ENCODE measurements around the gene C4orf51. TPM values are rescaled to one million over a fixed set of nuclear protein-coding genes. Genes with fewer than 3 reads are reported as not detected.

The C4orf51 gene
- total RNA-seq, 1 donor from 2014 or later, result not detected

DNA sequence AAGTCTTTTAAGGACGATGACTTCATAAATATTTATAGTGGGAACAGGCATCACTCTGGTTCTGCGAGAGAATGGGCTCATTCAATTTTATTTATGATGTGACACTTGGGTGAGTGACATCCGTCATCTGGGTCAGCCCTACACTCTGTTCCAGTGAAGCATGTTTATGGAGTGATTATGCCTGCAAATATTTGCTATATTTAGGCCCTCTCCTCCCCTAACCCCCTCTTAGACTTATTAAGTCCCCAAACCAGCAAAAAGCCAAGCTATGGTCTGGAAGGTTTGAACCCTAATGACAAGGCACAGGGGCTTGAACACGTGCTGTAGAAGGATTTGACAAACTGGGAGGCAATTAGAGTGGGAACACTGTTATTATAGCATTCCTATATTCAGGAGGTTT lies 55.9 kb downstream of the C4orf51 start:
- no peaks in the 10 kb centered on the region for H3K36me3 Mint-ChIP-seq (ENCODE audit: low read depth)
- no peaks in the 10 kb centered on the region for H3K27me3 Mint-ChIP-seq (ENCODE audit: low read depth)
- no peak overlapping the region for H3K27ac Mint-ChIP-seq
- no peak for DNase-seq (ENCODE audit: low spot score)
- H3K9me3 Mint-ChIP-seq, result no peaks in the 10 kb centered on the region
- intact Hi-C loops (cut with micrococcal nuclease), result no loop called here
- no peak overlapping the region for H3K4me3 Mint-ChIP-seq (ENCODE audit: low read depth)
- peaks cover 17% of the 10 kb centered on the region for H3K4me1 Mint-ChIP-seq (ENCODE audit: low read depth)

DNA sequence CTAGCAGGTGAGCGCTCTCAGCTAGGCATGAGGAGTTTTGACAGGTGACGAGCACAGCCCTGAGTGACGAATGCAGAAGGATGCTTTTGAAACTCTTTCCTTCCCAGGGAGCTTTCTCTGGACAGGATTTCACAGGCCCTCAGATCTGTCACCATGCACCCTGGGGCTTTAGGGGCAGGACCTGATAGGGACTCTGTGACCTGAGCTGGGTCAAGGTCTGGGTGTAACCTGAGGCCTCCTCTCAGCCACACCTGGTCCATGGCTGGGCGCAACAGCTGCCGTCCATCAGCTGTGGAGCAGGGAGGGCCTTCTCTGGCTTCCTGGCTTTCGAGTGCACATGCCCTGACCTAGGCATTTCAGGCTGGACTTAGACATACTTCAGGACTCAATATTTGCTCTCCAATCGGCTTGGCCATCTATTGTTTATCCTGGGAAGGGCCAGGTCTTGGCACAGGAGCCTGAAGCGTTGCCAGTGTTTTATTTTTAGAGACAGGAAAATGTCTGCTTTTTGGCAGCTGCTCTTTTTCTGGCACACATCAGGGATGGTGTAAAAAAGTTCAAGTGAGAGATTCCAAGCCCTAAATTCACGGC lies 56.4 kb downstream of the C4orf51 start:
- no peak overlapping the region for H3K4me3 Mint-ChIP-seq (ENCODE audit: low read depth)
- intact Hi-C loops (cut with micrococcal nuclease), result no loop called here
- DNase-seq (ENCODE audit: low spot score), result no peak
- H3K9me3 Mint-ChIP-seq, result no peaks in the 10 kb centered on the region
- H3K27ac Mint-ChIP-seq, result no peak overlapping the region
- H3K36me3 Mint-ChIP-seq (ENCODE audit: low read depth), result no peaks in the 10 kb centered on the region
- H3K27me3 Mint-ChIP-seq (ENCODE audit: low read depth), result peaks cover 2% of the 10 kb centered on the region
- peaks cover 16% of the 10 kb centered on the region for H3K4me1 Mint-ChIP-seq (ENCODE audit: low read depth)

DNA sequence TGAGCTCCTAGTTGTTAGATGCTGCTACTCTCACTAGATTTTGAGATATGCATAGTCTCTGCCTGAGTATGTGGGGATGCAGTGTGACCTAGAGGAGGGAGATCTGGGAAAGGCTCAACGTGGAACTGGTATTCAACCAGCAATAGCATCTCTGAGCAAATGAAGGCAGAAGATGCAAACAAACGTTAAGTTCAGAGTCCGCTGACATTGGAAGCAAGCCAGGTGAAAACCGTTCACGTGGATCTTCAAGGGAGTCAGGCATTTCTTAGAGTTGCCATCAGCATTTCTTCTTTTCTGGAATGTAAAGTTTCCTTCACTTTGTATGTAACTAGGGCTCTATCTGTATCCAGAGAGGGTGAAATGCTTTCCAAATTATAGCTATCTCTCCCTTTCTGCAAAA lies 59.9 kb downstream of the C4orf51 start:
- no peak overlapping the region for H3K27ac Mint-ChIP-seq
- no peaks in the 10 kb centered on the region for H3K9me3 Mint-ChIP-seq
- intact Hi-C loops (cut with micrococcal nuclease), result no loop called here
- no peaks in the 10 kb centered on the region for H3K36me3 Mint-ChIP-seq (ENCODE audit: low read depth)
- H3K27me3 Mint-ChIP-seq (ENCODE audit: low read depth), result peaks cover 10% of the 10 kb centered on the region
- DNase-seq (ENCODE audit: low spot score), result no peak
- H3K4me1 Mint-ChIP-seq (ENCODE audit: low read depth), result peaks cover 2% of the 10 kb centered on the region
- H3K4me3 Mint-ChIP-seq (ENCODE audit: low read depth), result no peak overlapping the region

- intact Hi-C loops (cut with micrococcal nuclease), result no loop called here
- no peak for DNase-seq (ENCODE audit: low spot score)
- Mint-ChIP-seq H3K4me3 (ENCODE audit: low read depth) (no peak overlapping the region), H3K36me3 (ENCODE audit: low read depth) (no peaks in the 10 kb centered on the region), H3K27me3 (ENCODE audit: low read depth) (peaks cover 15% of the 10 kb centered on the region), H3K4me1 (ENCODE audit: low read depth) (peaks cover 2% of the 10 kb centered on the region), H3K9me3 (peaks cover 6% of the 10 kb centered on the region), H3K27ac (no peak overlapping the region)
These were observed 60.9 kb downstream of the C4orf51 start for GRCh38 chr4:145740806-145741205.

- no peaks in the 10 kb centered on the region for H3K36me3 Mint-ChIP-seq (ENCODE audit: low read depth)
- DNase-seq (ENCODE audit: low spot score), result no peak
- no peak overlapping the region for H3K27ac Mint-ChIP-seq
- peaks cover 10% of the 10 kb centered on the region for H3K9me3 Mint-ChIP-seq
- peaks cover 29% of the 10 kb centered on the region for H3K27me3 Mint-ChIP-seq (ENCODE audit: low read depth)
- intact Hi-C loops (cut with micrococcal nuclease), result no loop called here
- H3K4me3 Mint-ChIP-seq (ENCODE audit: low read depth), result no peak overlapping the region
- no peaks in the 10 kb centered on the region for H3K4me1 Mint-ChIP-seq (ENCODE audit: low read depth)
These were observed 63.7 kb downstream of the C4orf51 start for GRCh38 chr4:145743641-145744040.

DNA sequence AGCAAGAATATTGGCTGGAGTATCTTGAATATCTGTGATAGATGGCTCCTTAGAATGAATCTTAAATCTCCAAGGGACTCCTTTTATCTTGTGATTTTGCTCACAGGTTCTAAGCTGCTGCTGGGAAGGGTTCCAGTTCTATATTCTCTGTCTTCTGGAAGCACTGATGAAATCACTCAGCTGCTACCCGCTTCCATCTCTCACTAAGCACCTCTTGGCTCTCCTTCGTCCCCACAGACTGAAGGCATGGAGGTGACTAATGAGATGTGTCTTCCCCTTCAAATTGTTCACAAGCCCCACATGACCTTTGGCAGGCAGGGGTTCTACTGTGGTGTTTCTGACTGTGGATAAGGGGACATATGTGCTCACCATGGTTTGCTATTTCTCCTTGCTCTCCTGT lies 75.9 kb downstream of the C4orf51 start:
- H3K27me3 Mint-ChIP-seq (ENCODE audit: low read depth), result no peaks in the 10 kb centered on the region
- peaks cover 46% of the 10 kb centered on the region for H3K36me3 Mint-ChIP-seq (ENCODE audit: low read depth)
- intact Hi-C loops (cut with micrococcal nuclease), result loop anchor here (2.0 kb wide), 1 partner anchor 53 kb away; no protein-coding TSS in a partner anchor
- peaks cover 7% of the 10 kb centered on the region for H3K9me3 Mint-ChIP-seq
- DNase-seq (ENCODE audit: low spot score), result no peak
- H3K27ac Mint-ChIP-seq, result peak overlapping the region; percentile 86
- H3K4me1 Mint-ChIP-seq (ENCODE audit: low read depth), result peaks cover 39% of the 10 kb centered on the region
- H3K4me3 Mint-ChIP-seq (ENCODE audit: low read depth), result no peak overlapping the region

GRCh38 chr4:145756244-145756643 lies 76.3 kb downstream of the C4orf51 start:
- intact Hi-C loops (cut with micrococcal nuclease), result loop anchor here (2.0 kb wide), 1 partner anchor 53 kb away; no protein-coding TSS in a partner anchor
- Mint-ChIP-seq H3K36me3 (ENCODE audit: low read depth) (peaks cover 49% of the 10 kb centered on the region), H3K27me3 (ENCODE audit: low read depth) (no peaks in the 10 kb centered on the region), H3K4me3 (ENCODE audit: low read depth) (no peak overlapping the region), H3K27ac (peak overlapping the region; percentile 86), H3K9me3 (peaks cover 3% of the 10 kb centered on the region), H3K4me1 (ENCODE audit: low read depth) (peaks cover 39% of the 10 kb centered on the region)
- no peak for DNase-seq (ENCODE audit: low spot score)

GRCh38 chr4:145757188-145757587 lies 77.2 kb downstream of the C4orf51 start:
- DNase-seq (ENCODE audit: low spot score), result no peak

DNA sequence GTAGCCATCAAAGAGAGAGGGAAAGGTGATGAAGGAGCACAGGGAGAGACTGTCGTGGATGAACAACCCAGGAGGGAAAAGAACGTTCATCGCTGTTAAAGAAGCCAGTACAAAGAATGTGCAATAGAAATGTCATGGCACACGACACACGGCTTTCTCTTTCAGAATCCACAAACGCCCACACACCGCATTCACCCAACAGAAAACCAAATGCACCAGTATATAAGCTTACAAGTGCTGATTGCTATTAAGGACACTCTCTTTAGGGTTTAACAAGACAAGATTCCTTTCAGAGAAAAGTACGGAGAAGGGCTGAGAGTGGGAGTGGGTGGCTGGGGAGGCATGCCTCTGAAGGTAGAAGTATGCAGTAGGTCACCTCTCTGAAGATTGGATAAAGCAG lies 80.2 kb downstream of the C4orf51 start:
- Mint-ChIP-seq H3K9me3 (no peaks in the 10 kb centered on the region), H3K27me3 (ENCODE audit: low read depth) (no peaks in the 10 kb centered on the region), H3K4me3 (ENCODE audit: low read depth) (no peak overlapping the region), H3K36me3 (ENCODE audit: low read depth) (peaks cover 82% of the 10 kb centered on the region), H3K27ac (peak overlapping the region; percentile 59), H3K4me1 (ENCODE audit: low read depth) (peaks cover 39% of the 10 kb centered on the region)
- DNase-seq (ENCODE audit: low spot score), result no peak
- intact Hi-C loops (cut with micrococcal nuclease), result no loop called here

More at GRCh38 chr4:145757188-145757587, 77.2 kb downstream of the C4orf51 start:
- peaks cover 56% of the 10 kb centered on the region for H3K36me3 Mint-ChIP-seq (ENCODE audit: low read depth)
- H3K4me3 Mint-ChIP-seq (ENCODE audit: low read depth), result no peak overlapping the region
- H3K4me1 Mint-ChIP-seq (ENCODE audit: low read depth), result peaks cover 39% of the 10 kb centered on the region
- no peaks in the 10 kb centered on the region for H3K27me3 Mint-ChIP-seq (ENCODE audit: low read depth)
- H3K27ac Mint-ChIP-seq, result peak overlapping the region; percentile 48
- intact Hi-C loops (cut with micrococcal nuclease), result loop anchor here (2.0 kb wide), 1 partner anchor 52 kb away; no protein-coding TSS in a partner anchor
- H3K9me3 Mint-ChIP-seq, result no peaks in the 10 kb centered on the region

- intact Hi-C loops (cut with micrococcal nuclease), result no loop called here
- Mint-ChIP-seq H3K27me3 (ENCODE audit: low read depth) (no peaks in the 10 kb centered on the region), H3K4me1 (ENCODE audit: low read depth) (peaks cover 37% of the 10 kb centered on the region), H3K4me3 (ENCODE audit: low read depth) (no peak overlapping the region), H3K9me3 (peaks cover under 1% of the 10 kb centered on the region), H3K36me3 (ENCODE audit: low read depth) (peaks cover 88% of the 10 kb centered on the region), H3K27ac (no peak overlapping the region)
- no peak for DNase-seq (ENCODE audit: low spot score)
These were observed 81.3 kb downstream of the C4orf51 start for GRCh38 chr4:145760961-145761929.

GRCh38 chr4:145762719-145763118 lies 82.8 kb downstream of the C4orf51 start:
- Mint-ChIP-seq H3K4me1 (ENCODE audit: low read depth) (peaks cover 39% of the 10 kb centered on the region), H3K27me3 (ENCODE audit: low read depth) (no peaks in the 10 kb centered on the region), H3K4me3 (ENCODE audit: low read depth) (no peak overlapping the region), H3K9me3 (peaks cover 15% of the 10 kb centered on the region), H3K36me3 (ENCODE audit: low read depth) (peaks cover 91% of the 10 kb centered on the region), H3K27ac (no peak overlapping the region)
- no peak for DNase-seq (ENCODE audit: low spot score)
- intact Hi-C loops (cut with micrococcal nuclease), result no loop called here

DNA sequence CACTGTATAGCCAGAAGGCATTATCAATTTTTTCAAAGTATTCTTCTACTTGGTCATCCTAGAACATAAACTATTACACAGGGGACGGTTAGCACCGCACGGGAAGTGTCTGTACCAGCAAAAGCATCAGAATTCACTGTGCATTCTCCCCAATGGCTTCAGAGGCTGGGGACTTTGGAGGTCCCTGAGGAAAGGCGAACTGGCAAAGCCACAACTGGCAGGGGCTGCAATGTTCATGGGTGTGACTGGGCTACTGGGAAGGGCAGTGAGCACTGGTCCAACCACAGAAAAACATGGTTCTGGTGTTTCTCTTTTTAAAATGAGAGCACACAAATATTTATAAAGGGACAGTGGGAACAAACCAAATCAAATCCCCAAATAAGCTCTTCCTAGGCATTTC lies 83.5 kb downstream of the C4orf51 start:
- DNase-seq (ENCODE audit: low spot score), result no peak
- intact Hi-C loops (cut with micrococcal nuclease), result no loop called here

DNA sequence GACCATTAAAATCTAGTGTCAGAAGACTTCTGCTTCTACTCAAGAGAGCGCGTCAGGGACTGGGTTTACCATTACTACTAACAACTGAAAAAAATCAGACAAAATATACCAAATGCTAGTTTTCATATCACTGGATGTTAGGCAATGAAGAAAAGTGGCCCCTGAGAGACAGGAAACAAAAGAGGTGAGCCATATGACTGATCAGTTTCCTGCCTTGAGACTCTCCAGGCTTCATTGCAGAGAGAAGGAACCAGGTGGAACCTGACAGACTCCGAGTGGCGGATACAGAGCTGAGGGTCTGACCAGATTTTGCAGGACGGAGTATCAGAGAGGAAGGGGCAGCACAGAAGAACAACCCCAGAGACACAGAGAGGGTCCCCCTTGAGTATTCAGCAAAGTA lies 86.3 kb downstream of the C4orf51 start:
- H3K9me3 Mint-ChIP-seq, result peaks cover 21% of the 10 kb centered on the region
- peak overlapping the region; percentile 84 for H3K27ac Mint-ChIP-seq
- intact Hi-C loops (cut with micrococcal nuclease), result no loop called here
- no peak overlapping the region for H3K4me3 Mint-ChIP-seq (ENCODE audit: low read depth)
- H3K27me3 Mint-ChIP-seq (ENCODE audit: low read depth), result no peaks in the 10 kb centered on the region
- peaks cover 83% of the 10 kb centered on the region for H3K36me3 Mint-ChIP-seq (ENCODE audit: low read depth)
- DNase-seq (ENCODE audit: low spot score), result no peak
- peaks cover 18% of the 10 kb centered on the region for H3K4me1 Mint-ChIP-seq (ENCODE audit: low read depth)

More for the DNA sequence above, 83.5 kb downstream of the C4orf51 start:
- Mint-ChIP-seq H3K36me3 (ENCODE audit: low read depth) (peaks cover 93% of the 10 kb centered on the region), H3K9me3 (peaks cover 21% of the 10 kb centered on the region), H3K4me3 (ENCODE audit: low read depth) (no peak overlapping the region), H3K27ac (no peak overlapping the region), H3K27me3 (ENCODE audit: low read depth) (no peaks in the 10 kb centered on the region), H3K4me1 (ENCODE audit: low read depth) (peaks cover 35% of the 10 kb centered on the region)

All from activated T-helper 2 cell treated with anti-CD3 and anti-CD28 coated beads, Interferon-gamma antibody, Interleukin-2, Interleukin-4, amounts not matched to agents 10 μg/mL and 5 μg/mL and 100 μg/mL, durations not matched to agents 14 hours and 24 hours and 36 hours (primary cell).